DMS53 treated with DMSO at 0.1 percent for 48 hours (cell line): Measurements from ENCODE around the gene HOXD9.

ENCODE experiments used
- DNase-seq: peaks from one replicate; lab custom pipeline; 2025; ENCODE audit not compliant: unreplicated experiment; lab: John Stamatoyannopoulos, UW

The HOXD9 gene

DNA sequence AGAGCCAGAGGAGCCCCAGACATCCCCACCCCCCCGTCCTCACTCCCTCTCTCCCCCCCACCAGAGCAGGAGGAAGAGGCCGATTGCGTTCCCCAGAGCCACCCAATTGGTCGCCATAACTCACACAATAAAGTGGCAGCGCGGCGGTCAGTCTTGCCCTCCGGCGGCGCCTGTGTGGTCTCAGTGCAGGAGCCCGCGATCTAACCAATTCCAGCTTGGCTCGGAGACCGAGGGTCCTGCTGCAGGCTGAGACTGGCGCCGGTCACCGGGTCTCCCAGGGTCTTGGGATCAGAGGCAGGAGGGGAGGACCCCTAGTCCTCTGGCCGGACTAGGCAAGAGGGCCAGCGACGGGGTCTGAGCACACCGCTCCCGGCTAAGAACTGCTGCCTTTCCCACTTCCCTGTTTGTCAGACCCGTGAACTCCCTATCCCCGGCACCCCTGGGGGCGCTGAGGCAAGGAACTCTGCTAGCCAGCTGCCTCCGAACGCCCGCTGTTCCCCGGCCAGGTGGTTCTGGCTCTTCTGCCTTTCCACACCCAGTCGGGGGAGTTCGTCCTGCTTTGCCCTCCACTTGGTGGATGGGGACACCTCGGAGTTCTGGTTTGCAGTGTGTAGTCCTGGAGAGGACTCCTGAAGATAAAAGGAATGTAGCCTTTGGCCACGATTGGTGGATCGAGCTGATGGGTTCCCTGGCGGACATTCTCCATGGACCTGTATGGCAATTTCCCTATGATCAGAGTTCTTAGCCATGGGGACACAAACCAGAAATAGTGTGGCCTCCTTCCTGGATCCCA is 24.0 kb upstream of the HOXD9 start:
- DNase-seq, result no peak

DNA sequence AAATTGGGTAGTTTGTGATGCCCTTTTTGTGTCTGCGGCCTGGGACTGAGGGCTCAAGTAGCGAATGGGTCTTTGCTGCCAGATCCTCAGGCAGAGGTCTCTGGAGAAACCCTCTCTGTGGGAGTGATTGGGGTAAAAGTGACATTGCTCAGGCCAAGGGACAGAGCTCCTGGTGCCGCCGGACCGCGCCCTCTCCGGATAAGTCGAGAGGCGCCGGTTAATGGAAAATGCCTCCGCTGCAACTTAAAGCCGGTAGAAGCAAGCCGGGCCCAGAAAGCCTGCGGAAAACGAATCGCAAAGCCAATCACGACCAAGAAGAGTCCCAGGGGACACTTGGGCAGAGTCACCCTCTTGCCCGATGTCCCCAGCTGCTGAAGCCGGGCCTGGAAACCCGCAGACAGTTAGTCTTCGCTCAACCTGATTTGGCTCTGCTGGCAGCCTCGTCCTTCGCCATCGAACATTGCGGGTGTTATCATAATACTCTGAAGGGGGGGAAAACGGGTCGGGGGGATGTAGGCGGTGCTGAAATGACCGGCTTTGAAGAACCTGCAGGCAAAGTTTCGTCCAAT is 23.3 kb upstream of the HOXD9 start:
- no peak for DNase-seq

DNA sequence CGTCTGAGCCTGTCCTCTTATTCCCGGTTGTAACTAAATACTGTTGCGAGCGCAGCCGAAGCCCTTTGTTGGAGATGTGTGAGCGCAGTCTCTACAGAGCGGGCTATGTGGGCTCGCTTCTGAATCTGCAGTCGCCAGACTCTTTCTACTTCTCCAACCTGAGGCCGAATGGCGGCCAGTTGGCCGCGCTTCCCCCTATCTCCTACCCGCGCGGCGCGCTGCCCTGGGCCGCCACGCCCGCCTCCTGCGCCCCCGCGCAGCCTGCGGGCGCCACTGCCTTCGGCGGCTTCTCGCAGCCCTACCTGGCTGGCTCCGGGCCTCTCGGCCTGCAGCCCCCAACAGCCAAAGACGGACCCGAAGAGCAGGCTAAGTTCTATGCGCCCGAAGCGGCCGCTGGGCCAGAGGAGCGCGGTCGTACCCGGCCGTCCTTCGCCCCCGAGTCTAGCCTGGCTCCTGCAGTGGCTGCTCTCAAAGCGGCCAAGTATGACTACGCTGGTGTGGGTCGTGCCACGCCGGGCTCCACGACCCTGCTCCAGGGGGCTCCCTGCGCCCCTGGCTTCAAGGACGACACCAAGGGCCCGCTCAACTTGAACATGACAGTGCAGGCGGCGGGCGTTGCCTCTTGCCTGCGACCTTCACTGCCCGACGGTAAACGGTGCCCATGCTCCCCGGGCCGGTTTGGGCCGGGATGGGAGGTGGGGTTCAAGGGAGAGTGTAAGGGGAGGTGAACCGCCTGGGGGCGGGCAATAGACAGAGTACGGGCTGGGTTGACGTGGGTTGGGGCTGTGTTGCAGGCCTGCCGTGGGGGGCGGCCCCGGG is 22.6 kb upstream of the HOXD9 start, which contains the start of gene HOXD12:
Gene HOXD12 (plus strand): TSS at position 68 of the 819 bp plus-strand sequence. CDS start 7 bp downstream, at position 75.
- no peak for DNase-seq

DNA sequence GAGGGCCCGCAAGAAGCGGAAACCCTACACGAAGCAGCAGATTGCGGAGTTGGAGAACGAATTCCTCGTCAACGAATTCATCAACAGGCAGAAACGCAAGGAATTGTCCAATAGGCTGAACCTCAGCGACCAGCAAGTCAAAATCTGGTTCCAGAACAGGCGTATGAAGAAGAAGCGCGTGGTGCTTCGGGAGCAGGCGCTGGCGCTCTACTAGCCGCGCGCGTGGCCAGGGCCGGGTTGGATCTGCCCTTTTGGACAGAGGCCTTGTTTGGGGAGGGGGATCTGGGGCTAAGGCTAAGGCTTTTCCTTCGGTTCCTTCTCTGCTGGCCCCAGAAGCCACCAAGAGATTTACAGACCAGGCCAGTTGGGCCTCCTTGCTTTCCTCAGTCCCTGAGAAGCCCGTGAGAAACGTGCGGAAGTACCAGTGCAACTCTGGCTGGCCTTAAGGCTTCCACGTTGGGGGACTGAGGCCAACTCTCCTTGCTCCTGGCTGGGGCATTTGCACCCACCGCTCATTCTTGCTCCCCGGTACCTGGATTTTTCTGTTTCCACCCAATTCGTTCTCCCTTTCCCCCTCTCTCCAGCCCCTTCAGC is 21.9 kb upstream of the HOXD9 start:
- no peak for DNase-seq

DNA sequence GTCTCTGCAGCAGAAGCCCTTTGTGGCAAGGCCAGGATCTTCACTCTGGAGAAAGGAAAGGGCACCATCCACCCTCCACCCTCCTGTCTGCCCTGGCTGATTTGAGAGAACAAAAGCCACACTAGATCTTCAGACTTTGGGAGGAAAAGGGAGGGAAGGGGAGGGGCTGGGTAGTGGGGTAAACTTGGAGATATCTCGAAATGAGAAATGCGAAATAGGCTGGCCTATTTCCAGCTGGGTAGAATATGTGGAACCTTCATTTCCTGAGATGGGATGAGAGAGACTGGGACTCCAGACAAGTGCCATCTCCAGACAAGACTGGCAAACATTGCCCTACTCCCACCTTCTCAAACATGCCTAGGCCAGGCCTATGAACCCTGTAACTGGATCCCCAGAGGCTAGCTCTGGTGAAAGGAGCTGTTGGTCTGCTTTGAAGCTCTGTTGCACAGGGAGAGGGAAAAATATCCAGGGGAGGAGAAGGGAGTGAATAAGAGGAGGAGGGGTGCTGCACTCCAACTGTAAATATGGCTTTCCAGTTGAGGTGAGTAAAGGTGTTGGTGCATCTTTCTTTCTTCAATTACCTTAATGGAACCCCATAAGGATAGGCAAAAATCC is 21.2 kb upstream of the HOXD9 start:
- no peak for DNase-seq

DNA sequence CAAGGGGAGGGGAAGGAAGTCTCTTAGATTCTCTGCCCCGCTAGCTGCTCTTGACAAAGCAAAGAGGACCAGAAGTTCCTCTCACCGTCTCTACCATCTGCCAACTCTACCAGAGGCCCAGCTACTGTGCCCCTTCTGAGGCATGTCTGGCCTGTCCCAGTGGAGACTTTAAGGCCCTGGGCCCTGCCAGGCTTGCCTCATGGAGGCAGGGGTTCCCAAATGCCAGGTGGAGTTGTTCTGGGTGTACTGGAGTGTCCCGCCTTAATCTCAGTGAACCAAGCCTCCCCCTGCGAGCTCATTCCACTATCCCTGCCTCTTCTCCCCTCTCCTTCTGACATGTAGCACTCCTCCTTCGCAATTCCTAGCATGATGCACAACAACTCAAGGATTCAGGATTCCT is 20.7 kb upstream of the HOXD9 start:
- no peak for DNase-seq

DNA sequence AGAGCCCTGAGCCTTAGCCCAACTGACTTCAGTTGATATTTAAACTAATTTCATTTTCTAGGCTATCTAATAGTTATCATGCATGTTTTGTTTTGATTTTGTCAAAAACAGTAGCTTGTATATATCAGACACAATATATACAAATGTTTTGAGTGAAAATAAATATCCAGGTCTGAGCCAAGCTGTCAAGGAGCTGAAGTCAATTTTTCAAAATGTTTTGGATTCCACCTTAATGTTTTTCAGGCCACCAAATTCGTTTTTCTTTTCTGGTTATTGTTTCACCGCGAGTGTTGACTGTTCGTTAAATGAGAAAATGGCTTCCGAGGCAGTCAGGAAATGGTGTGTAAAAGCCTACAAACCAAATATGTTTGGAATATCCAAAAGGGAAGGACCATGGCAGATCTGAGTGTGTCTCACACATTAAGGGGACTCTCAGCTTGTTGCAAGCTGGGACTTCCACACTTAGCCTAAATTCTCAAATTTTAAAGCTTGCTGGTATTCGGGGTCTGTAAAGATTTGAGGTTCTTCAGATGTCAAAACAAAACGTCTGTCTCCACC is 20.1 kb upstream of the HOXD9 start:
- DNase-seq, result no peak

DNA sequence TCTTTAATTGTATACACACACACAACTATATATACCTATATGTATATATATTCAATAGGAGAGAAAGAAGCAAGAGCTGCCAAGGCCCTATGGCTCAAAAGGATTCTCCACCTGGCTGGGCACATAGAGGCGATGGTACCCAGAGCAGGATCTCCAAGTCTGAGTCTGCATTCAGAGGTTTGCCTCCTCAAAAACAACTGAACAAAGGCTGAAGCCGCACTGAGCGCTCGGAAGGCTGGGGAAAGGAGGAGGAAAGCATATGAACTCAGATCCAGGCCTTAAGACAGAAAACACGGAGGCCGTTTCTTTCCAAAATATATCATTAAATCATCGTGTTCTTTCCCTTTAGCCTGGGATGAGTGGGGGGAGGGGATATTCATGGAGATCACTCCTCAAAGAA is 19.3 kb upstream of the HOXD9 start:
- DNase-seq, result no peak

DNA sequence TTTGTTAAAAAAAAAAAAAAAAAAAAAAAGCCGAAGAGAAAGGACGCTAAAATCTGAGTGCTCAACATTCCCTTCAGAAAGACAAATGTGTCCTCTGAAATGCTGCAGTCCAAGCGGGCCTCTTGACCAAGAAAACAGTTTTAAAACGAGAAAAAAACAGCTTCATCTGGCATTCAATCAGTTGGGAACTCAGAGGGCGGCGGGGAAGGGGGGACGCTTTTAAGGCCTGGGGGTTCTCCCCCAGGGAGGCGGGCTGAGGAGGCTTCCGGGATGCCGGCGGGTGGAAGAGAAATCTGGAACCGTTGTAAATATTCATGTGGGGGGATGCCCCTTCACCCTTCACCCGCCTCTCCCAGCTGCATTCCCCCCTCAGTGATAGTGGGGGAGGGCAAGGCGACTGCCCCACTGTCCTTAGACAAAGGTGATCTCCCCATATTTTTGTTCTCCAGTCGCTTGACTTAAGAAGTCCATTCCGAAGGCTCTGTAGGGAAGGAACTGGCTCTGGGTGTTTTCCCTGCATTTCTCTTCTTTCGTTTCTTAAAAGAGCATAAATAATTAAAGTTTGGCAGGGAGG is 18.7 kb upstream of the HOXD9 start:
- no peak for DNase-seq

DNA sequence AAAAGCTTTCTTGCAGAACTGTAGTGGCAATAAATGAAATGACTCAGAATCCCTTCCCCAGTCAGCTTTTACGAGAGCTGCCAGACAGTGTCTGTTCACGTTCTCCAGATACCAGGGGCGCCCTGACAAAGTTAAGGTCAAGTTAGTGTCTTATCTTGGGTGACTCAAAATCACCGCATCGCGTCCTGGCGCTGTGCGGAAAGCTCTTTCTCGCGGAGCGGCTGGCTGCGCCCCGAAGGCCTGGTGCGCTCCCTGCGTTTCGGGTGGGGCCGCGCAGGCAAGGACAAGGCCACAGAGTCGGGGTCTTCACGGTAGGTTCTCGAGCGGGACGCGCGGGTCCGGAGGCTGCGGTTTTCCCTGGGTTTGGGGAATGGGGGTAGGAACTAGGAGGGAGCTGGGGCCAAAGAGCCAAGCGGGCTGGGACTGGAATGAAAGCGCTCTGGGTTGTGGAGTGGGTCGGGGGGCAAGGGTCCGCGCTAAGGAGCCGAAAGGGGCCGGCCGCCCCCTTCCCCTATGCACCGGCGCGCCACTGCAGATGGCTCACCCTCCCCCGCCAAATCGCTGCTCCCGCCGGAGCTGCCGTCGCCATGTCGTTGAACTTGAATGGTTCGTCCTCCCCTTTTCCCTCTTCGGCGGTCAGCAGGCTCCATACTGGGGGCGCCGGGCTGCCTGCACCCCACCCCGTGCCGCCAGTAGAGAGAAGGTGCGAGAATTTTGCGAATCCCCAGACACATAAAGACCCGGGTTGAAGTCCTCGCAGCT is 18.0 kb upstream of the HOXD9 start:
- DNase-seq, result no peak

DNA sequence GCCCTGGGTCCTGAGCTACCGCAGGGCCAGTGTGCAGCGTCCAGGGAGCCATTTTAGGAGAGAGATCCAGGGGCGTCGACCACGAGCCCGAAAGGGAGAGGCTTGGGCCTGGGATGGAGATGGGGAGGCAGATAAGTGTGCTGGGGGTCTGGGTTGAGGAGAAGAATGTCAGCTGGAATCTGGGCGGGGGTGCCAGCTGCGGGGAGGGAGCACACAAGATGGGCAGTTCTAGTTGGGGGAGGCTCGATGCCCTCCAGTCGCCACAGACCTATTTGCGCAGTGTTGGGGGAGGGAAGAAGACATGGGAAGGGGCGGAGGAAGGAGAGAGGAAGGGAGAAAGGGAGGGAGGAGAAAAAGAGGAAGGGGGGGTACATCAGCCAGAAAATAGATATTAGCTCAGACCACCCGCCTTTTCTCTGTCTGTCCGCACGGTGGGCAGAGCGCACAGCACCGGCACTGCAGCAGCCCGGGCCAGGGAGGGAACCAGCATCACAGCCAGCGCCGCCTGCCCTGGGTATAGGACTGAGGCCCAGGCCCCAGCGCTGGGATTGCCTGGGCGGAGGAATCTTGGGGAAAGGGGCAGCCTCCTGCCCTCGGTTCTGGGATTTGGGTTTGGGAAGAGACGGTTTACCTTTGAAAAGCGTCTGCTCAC is 17.3 kb upstream of the HOXD9 start:
- no peak for DNase-seq

DNA sequence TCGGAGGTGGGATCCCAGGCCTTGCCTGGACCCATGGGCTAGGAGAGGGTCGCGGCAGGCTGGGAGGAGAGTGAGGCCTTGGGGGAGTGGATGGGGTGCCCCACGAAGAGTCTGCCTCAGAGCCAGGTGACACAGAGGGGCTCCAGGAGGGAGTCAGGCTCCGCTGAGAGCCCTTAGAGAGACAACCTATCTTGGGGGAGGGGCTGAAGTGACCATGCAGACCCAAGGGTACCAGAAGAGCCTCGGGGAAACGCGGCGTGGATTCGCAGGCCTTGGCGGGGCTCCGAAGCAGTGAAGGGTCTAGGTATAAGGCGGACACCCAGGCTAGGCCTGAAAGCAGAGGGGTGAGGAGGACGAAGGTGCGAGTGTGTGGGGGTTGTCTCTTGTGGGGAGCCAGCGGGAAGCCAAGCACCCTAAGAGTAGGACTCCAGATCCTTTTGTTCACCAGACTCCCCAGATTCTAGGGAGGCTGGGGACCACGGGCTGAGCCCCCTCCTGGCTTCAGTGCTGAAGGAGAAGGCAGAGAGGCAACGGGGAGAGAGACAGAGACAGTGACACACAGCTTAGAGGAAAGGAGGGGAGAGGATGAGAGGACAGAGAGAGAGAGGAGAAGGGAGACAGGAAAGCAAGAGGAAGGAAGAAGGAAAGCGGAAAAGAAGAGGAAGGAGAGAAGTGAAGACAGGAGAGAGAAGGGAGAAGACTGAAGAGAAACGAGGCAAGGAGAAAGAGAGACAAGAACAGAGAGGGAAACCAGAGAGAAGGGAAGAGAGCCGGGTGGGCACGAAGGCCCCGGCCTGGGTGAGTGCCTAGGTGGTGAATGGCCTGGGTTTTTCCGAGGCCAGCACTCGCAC is 16.6 kb upstream of the HOXD9 start:
- no peak for DNase-seq

DNA sequence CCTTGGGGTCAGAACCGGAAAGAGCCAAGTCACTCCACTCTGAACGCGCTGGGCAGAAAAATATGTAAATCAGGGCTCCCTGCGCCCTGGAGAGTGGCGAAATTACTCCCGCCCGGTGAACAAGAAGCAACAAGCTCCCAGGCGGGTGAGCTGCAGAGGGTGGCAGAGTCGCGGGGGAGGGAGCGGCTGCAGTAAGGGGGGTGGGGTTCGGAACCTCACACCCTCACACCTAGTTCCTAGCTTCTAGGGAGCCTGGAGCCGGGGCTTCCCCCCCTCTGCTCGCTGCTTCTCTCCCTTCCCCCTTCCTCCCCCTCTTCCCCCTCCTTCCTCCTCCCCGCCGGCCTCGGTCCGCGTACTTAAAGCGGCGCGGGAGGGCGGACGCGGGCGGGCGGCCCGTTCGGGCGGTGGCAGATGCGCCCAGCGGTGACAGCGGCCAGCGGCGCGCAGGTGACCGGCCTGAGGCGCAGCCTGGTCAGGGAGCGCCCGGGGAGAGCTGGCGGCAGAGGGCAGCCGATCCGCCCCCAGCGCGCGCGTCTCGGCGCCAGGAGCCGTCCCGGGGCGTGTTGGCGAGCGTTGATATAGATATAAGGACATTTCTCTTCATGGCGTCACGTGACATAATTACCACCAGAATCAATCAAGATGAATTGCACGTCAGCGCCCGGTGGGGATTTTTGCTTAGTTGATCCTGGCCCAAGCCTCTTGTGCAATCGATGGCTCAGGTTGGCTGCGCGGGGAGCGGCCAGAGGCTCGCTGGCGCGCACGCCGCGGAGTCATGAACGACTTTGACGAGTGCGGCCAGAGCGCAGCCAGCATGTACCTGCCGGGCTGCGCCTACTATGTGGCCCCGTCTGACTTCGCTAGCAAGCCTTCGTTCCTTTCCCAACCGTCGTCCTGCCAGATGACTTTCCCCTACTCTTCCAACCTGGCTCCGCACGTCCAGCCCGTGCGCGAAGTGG is 15.7 kb upstream of the HOXD9 start, which contains the start of gene HOXD11:
Gene HOXD11 (plus strand): TSS at position 700 of the 959 bp plus-strand sequence. CDS start 76 bp downstream, at position 776.
- DNase-seq, result peak; percentile 65

DNA sequence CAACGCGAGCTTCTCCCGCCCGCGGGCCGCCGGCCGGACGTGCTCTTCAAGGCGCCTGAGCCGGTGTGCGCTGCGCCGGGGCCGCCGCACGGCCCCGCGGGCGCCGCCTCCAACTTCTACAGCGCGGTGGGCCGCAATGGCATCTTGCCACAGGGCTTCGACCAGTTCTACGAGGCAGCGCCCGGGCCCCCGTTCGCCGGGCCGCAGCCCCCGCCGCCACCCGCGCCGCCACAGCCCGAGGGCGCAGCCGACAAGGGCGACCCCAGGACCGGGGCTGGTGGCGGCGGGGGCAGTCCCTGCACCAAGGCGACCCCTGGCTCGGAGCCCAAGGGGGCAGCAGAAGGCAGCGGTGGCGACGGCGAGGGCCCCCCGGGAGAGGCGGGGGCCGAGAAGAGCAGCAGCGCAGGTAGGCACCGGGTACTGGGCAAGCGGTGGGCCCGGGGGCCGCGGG is 14.8 kb upstream of the HOXD9 start:
- no peak for DNase-seq

DNA sequence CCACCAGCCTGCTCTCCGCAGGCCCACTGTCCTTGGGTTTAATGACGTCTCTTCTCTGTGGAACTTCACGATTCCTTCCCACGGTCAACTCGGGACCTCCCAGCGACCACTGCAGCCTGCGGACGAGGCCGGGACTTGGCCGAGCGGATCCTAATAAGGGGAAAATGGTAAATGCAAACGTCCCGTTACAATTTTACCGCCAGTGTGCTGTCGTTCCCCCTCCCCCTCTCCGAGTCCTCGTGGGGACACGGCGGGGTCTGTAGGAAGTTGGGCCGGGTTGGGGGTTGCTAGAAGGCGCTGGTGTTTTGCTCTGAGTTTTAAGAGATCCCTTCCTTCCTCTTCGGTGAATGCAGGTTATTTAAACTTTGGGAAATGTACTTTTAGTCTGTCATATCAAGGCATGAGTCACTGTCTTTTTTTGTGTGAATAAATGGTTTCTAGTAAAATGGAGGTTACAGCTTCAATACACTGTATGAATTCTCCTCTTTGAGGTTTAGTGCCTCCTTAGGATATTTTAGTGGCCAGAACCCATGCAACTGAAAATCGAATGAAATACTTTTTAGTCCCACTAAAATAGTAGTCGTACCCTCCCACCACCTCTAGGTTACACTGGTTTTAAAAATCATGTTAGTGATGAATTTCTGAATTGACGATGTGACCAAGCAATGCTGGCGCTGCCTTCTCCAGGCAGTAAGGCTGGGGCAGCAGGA is 13.2 kb upstream of the HOXD9 start:
- DNase-seq, result no peak

DNA sequence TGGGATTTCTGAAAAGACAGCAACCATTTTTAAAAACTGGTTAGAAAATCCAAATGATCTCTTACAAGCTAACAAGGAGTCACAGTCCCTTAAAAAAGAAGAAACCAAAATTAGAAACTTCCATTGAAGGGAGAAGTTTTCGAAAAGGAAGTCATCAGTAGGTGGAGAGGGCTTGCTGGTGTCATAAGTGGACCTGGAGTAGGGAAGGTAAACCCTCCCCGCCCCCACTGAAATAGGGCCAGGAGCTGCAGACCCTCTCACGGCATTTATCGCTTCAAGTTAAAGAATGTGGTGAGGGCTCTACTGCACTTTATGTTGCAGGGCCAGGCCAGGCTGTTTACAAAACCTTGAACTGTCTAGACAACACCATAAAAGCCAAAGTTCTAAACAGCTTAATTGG is 12.6 kb upstream of the HOXD9 start:
- DNase-seq, result no peak
